Heart left ventricle (tissue), 13 donors: Measurements from ENCODE around the gene LRRC52.

ENCODE experiments used
- POLR2A ChIP-seq, 2 donors: fragments of 450-650 bp; IDR thresholded peaks; one replicate each; pipeline ENCODE4 v1.6.1; 2017; ENCODE audit warnings: antibody characterized with exemption in 2 of 2, mild to moderate bottlenecking in 2 of 2, moderate library complexity in 2 of 2
- TF ChIP-seq, protein P1 (sequence below), 12 donors: fragments of 200-600 bp; sonication (generic) in 4 of 12; IDR thresholded peaks; one replicate each; pipeline versions ENCODE4 v1.5.0 to v1.8.0; 2018 to 2022; ENCODE audit warnings: antibody characterized with exemption in 12 of 12, mild to moderate bottlenecking in 5 of 12
- donor health status: ischemic (EF 13 %, LVEDD 7.1; RV severe dilation, severe dysfunction).
- donor health status: DM: no; HTN: yes; CAD: no.
- donor health status: DM: no; HTN: no; CAD: no.
- donor health status: ischemic (EF 25% LVEDD 6.9; RV normal size, moderate dysfunction).
- donor health status: ischemic (EF 25% LVEDD 5.7; RV mildly dilated, moderate dysfunction).
- donor health status: ischemic (EF 35%, LVEDD 5.7; RV mildly dilated, moderate dysfunction).
- donor health status: nonischemic (EF 11% LVEDD 7.7; RV severe dilation, severe dysfunction).
- donor health status: DM: yes; HTN: yes; CAD: no.
- donor health status: PGD.
- donor health status: ischemic (EF 29% LVEDD 5.4; RV normal size, mild dysfunction).
- donor health status: nonischemic (EF 23%, LVEDD 6.1; RV moderate dilation, normal function).

- TF ChIP-seq, protein P1, sequence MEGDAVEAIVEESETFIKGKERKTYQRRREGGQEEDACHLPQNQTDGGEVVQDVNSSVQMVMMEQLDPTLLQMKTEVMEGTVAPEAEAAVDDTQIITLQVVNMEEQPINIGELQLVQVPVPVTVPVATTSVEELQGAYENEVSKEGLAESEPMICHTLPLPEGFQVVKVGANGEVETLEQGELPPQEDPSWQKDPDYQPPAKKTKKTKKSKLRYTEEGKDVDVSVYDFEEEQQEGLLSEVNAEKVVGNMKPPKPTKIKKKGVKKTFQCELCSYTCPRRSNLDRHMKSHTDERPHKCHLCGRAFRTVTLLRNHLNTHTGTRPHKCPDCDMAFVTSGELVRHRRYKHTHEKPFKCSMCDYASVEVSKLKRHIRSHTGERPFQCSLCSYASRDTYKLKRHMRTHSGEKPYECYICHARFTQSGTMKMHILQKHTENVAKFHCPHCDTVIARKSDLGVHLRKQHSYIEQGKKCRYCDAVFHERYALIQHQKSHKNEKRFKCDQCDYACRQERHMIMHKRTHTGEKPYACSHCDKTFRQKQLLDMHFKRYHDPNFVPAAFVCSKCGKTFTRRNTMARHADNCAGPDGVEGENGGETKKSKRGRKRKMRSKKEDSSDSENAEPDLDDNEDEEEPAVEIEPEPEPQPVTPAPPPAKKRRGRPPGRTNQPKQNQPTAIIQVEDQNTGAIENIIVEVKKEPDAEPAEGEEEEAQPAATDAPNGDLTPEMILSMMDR (IDR thresholded peaks at IDR 0.05): no peak
- no peak for TF ChIP-seq POLR2A (IDR thresholded peaks at IDR 0.05)
Measured at GRCh38 chr1:165495858-165496205, 48.0 kb upstream of the LRRC52 start.
